D721Med (cell line): ENCODE measurements around the gene AVPI1.

Source experiments
- DNase-seq: peaks from one replicate; pipeline ENCODE4 v3.0.0; 2011; ENCODE audit warnings: low spot score; ENCODE audit not compliant: insufficient read length
- FAIRE-seq: peaks from 2 replicates; lab custom pipeline; 2011; peaks lifted over from hg19 to GRCh38; lab: Jason Lieb, UNC
- TF ChIP-seq, protein P1 (sequence below): IDR thresholded peaks from 2 replicates; pipeline ENCODE4 v1.5.1; 2012; ENCODE audit warnings: mild to moderate bottlenecking, control low read depth; ENCODE audit not compliant: insufficient read depth; ENCODE audit errors: missing control alignments

AVPI1 gene

DNA sequence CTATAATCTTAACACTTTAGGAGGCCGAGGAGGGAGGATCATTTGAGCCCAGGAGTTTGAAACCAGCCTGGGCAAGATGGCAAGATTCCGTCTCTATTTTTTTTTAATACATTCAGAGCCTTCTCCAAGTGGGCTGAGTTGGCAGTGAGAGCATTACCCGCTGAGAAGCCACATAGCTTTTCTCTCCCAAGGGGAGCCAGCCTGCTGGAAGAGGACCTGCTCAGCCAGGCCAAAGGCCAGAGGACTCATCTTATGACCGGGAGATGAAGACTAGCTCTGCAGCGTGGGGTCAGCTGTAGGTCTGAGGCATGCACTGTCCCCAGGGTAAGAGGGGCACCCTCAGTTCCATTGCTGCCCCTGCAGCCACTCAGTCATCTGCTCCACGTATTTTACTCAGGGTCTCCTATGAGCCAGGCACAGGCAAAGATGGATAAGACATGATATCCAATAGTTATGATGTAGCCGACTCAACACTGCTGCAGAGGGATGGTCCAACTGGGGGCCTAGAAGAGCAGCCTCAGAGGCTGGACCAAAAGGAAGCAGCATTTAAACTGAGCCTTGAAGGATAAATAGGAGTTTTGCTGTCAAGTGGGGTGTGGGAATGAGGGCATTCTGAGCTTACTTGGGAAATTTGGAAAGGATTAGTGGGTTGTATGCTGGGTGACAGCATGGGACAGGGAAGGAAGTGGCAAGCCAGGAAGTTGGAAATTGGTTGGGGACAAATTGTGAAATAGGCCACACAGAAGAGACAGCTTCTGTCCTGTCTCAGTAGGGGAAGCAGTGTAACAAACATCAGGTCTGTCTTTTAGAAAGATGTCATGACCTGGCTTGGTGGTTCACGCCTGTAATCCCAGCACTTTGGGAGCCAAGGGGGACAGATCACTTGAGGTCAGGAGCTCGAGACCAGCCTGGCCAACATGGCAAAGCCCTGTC lies 24.9 kb upstream of the AVPI1 start:
- no peak for DNase-seq
- FAIRE-seq, result no peak
- TF ChIP-seq, protein P1, sequence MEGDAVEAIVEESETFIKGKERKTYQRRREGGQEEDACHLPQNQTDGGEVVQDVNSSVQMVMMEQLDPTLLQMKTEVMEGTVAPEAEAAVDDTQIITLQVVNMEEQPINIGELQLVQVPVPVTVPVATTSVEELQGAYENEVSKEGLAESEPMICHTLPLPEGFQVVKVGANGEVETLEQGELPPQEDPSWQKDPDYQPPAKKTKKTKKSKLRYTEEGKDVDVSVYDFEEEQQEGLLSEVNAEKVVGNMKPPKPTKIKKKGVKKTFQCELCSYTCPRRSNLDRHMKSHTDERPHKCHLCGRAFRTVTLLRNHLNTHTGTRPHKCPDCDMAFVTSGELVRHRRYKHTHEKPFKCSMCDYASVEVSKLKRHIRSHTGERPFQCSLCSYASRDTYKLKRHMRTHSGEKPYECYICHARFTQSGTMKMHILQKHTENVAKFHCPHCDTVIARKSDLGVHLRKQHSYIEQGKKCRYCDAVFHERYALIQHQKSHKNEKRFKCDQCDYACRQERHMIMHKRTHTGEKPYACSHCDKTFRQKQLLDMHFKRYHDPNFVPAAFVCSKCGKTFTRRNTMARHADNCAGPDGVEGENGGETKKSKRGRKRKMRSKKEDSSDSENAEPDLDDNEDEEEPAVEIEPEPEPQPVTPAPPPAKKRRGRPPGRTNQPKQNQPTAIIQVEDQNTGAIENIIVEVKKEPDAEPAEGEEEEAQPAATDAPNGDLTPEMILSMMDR, result no peak

DNA sequence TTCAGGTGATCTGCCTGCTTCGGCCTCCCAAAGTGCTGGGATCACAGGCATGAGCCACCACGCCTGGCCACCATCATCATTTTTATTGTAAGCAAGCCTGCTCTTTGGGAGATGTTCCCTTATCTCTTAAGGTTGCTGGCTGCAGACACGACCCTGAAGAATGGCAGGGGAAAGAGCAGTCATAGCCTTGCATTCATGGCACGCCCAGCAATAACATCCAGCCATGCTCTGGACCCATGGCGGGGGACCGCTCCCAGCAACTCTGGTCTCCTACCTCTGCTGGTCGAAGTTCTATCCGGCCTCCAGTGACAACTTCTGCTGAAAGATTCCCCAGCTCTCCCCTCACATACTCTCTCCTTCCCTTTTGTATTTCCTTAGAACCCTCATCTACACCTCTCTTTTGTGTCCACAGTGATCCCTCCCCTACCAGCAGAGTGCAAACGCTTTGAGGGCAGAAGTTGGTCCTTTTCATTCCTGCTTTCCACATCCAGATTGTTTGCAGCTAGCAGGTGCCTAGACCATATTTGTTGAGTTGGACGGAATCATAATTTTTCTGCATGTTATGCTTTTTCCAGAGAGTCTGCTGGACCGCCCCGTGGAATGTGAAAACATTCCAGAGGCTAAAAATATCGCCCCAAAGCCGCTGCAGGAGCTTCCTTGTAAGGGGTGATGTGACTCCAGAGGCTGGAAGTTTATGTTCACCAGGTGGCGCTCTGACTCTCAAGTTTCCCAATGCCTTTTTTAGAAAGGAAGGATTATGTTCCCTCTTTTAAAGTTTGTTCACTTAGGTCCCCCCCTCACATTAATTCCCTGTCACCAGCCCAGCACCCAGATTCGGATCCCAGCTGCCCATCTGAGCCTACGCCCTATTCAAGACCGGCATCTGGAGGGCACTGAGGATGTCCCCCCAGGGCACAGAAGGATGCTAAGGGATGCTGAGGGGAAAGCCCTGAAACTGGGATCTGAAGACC lies 22.2 kb upstream of the AVPI1 start:
- FAIRE-seq (no peak), DNase-seq (no peak)
- TF ChIP-seq, protein P1, result peak; percentile 64

DNA sequence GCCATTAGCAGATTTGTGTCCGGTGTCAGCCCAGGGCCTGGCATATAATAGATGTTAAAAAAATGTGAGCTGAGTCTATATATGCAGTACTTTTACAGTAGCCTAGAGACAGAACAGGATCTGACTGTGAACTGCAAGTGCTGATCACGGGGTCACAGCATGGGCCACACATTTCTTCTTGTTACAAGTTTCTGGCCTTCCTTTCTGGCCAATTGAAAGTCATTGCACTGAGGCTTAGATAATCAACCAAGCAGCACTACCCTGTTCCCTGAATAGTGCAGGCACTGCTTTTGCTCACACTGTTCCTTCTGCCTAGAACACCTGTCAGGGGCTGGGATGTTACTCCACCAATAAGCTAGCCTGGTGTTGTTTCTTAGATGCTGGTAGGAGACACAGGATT lies 21.1 kb upstream of the AVPI1 start:
- TF ChIP-seq, protein P1, result no peak
- FAIRE-seq (no peak), DNase-seq (no peak)

GRCh38 chr10:97707134-97707861 lies 20.3 kb upstream of the AVPI1 start:
- no peak for DNase-seq
- FAIRE-seq, result no peak
- TF ChIP-seq, protein P1, result no peak

DNA sequence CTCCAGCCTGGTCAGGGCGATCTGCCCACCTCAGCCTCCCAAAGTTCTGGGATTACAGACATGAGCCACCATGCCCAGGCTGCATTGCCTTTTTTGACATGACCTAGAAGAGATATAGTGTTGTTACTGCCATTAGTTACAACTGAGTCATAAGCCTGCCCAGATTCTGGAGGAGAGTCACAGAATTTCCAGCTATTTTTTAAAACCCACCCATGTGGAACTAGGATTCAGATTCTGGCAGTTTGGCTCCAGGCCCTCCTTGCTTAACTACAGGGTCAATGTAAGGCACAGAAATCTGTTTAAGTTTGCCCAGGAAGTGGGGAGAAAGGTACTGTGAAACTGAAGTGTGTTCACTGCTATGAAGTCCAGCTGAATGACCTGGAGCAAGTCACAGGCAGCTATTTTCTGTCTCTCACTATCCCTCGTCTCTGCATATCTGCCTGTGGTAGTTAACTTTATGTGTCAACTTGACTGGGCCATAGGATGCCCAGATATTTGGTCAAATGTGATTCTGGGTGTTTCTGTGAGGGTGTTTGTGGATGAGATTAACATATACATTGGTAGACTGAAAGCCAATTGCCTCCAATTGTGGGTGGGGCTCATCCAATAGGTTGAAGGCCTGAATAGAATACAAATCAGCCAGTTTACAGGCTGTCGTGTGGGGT lies 18.1 kb upstream of the AVPI1 start:
- FAIRE-seq (no peak), DNase-seq (no peak)
- TF ChIP-seq, protein P1, result no peak

DNA sequence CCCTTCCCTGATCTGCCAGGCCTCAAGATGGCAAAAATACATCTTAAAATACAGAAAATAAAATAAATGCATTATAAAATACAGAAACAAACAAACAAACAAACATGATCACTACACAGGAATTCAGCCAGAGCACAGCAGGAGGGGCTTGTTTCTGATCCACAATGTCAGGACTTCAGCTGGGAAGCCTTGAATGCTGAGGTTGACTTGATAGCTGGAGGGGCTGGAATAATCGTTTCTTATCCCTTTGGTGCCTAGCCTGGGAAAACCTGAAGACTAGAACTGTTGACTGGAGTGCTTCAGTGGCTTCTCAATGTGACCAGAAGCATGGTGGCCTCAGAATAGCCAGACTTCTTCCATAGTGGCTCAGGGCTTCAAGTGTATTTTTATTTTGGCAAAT lies 17.3 kb upstream of the AVPI1 start:
- DNase-seq (no peak), FAIRE-seq (no peak)
- TF ChIP-seq, protein P1, result no peak
